ENCODE measurements around the gene FLACC1.

Gene FLACC1

DNA sequence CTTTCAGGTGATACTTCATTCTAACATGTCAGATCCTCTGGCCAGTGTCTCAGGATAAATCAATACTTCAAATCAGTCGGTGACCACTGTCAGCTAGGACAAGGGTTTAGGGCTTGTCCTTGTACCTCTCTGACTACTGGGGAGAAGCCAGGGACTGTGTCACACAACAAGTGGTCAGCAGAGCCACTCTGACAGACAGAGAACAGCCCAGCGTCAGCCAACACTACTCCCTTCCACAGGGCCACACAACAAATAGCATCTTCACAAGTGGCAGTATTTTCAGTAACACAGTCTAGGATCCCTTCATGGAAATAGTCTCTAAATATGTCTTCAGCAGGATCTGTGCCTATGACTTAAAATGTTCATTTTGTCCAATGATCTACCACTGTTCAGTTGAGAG, 14.2 kb downstream of the FLACC1 start:
- TF ChIP-seq, protein P1, sequence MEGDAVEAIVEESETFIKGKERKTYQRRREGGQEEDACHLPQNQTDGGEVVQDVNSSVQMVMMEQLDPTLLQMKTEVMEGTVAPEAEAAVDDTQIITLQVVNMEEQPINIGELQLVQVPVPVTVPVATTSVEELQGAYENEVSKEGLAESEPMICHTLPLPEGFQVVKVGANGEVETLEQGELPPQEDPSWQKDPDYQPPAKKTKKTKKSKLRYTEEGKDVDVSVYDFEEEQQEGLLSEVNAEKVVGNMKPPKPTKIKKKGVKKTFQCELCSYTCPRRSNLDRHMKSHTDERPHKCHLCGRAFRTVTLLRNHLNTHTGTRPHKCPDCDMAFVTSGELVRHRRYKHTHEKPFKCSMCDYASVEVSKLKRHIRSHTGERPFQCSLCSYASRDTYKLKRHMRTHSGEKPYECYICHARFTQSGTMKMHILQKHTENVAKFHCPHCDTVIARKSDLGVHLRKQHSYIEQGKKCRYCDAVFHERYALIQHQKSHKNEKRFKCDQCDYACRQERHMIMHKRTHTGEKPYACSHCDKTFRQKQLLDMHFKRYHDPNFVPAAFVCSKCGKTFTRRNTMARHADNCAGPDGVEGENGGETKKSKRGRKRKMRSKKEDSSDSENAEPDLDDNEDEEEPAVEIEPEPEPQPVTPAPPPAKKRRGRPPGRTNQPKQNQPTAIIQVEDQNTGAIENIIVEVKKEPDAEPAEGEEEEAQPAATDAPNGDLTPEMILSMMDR (IDR thresholded peaks at IDR 0.05; ENCODE audit: control insufficient read depth, extremely low read depth, insufficient read depth): no peak
- no peak for DNase-seq (ENCODE audit: low read depth)
- no peak overlapping the region for H3K4me3 ChIP-seq (ENCODE audit: low read depth, low read length)

DNA sequence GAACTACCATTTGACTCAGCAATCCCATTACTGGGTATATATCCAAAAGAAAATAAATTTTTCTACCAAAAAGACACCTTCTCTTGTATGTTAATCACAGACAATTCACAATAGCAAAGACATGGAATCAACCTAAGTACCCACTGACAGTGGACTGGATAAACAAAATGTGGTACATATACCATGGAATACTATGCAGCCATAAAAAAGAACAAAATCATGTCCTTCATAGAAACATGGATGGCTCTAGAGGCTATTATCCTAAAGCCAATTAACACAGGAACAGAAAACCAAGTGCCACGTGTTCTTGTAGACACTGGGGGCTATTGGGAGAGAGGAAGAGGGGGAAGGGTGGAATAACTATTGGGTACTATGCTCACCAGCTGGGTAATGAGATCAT, 27.7 kb downstream of the FLACC1 start:
- DNase-seq (ENCODE audit: low read depth): no peak
- no peak overlapping the region for H3K4me3 ChIP-seq (ENCODE audit: low read depth, low read length)
- TF ChIP-seq, protein P1 (IDR thresholded peaks at IDR 0.05; ENCODE audit: control insufficient read depth, extremely low read depth, insufficient read depth): no peak

DNA sequence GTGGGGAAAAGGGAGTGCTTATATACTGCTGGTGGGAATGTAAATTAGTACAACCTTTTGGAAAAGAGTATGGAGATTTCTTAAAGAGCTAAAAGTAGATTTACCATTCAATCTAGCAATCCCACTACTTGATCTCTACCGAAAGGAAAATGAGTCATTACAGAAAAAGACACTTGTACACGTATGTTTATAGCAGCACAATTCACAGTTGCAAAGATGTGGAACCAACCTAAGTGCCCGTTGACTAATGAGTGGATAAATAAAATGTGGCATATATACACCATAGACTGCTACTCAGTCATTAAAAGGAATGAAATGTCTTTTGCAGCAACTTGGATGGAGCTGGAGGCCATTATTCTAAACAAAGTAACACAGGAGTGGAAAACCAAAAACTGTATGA, 29.5 kb downstream of the FLACC1 start:
- TF ChIP-seq, protein P1 (IDR thresholded peaks at IDR 0.05; ENCODE audit: control insufficient read depth, extremely low read depth, insufficient read depth): no peak
- no peak for DNase-seq (ENCODE audit: low read depth)
- H3K4me3 ChIP-seq (ENCODE audit: low read depth, low read length): no peak overlapping the region

DNA sequence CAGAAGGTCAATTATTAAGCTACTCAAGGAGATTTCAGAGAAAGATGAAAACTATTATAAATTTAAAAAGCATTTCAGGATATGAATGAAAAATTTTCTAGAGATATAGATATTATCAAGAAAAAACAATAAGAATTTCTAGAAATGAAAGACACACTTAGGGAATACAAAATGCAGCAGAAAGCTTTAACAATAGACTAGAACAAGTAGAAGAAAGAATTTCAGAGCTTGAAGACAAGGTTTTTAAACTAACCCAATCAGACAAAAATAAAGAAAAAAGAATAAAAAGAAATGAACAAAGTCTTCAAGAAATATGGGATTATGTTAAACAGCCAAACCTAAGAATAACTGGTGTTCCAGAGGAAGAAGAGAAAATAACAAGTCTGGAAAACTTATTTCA, 34.4 kb downstream of the FLACC1 start:
- H3K4me3 ChIP-seq (ENCODE audit: low read depth, low read length): no peak overlapping the region
- TF ChIP-seq, protein P1 (IDR thresholded peaks at IDR 0.05; ENCODE audit: control insufficient read depth, extremely low read depth, insufficient read depth): no peak
- DNase-seq (ENCODE audit: low read depth): no peak

DNA sequence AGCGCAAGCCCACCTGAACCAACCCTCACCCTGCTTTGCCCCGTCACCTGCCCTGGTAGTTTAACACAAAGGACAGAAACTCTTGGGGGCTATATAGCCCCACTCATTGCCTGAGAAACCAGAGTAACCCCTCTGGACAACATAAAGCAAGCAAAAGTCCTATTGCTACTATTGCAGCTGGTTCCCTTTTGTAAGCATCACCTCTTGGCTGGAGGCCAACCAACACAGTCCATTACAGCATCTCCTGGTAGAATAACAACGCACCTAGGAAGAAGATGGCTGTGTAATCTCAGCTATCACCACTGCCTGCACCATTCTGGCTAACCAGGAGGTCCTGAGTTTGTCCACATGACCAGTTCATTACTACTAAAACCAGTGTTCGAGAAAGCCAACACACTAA, 36.4 kb downstream of the FLACC1 start:
- DNase-seq (ENCODE audit: low read depth): no peak
- no peak overlapping the region for H3K4me3 ChIP-seq (ENCODE audit: low read depth, low read length)
- TF ChIP-seq, protein P1 (IDR thresholded peaks at IDR 0.05; ENCODE audit: control insufficient read depth, extremely low read depth, insufficient read depth): no peak

DNA sequence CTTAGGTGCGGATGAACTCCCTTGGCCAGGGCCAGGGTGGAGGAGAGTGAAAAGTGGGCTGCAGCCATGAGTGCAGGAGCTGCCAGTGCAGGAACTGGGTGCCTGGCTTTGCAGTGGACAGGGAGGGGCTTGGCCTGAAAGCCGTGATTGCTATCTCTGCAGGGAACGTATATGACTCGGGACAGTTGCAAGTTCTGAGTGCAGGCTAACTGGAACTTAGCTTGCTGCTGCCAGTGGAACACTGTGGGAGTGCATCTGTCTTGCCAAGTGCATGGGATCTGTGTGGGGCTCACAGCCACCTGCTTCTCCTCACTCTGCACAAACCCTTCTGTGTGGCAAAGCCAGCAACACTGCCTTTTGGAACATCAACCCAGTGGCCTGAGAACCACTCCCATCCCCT, 36.9 kb downstream of the FLACC1 start:
- no peak overlapping the region for H3K4me3 ChIP-seq (ENCODE audit: low read depth, low read length)
- TF ChIP-seq, protein P1 (IDR thresholded peaks at IDR 0.05; ENCODE audit: control insufficient read depth, extremely low read depth, insufficient read depth): no peak
- no peak for DNase-seq (ENCODE audit: low read depth)

DNA sequence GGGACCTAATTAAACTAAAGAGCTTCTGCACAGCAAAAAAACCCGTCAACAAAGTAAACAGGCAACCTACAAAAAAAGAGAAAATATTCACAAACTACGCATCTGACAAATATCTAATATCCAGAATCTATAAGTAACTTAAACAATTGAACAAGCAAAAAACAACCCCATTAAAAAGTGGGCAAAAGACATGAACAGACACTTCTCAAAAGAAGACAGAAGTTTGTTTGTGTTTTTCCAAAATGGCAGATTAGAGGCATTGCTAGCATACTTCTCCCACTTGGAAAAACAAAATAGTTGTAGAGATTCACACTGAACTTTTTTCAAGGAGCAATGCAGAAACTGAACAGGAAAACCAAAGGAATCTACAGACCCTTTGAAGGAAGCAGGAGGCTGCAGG, 37.6 kb downstream of the FLACC1 start:
- DNase-seq (ENCODE audit: low read depth): no peak
- no peak overlapping the region for H3K4me3 ChIP-seq (ENCODE audit: low read depth, low read length)
- TF ChIP-seq, protein P1 (IDR thresholded peaks at IDR 0.05; ENCODE audit: control insufficient read depth, extremely low read depth, insufficient read depth): no peak
